ENCODE results near the gene GRM4.

DNA sequence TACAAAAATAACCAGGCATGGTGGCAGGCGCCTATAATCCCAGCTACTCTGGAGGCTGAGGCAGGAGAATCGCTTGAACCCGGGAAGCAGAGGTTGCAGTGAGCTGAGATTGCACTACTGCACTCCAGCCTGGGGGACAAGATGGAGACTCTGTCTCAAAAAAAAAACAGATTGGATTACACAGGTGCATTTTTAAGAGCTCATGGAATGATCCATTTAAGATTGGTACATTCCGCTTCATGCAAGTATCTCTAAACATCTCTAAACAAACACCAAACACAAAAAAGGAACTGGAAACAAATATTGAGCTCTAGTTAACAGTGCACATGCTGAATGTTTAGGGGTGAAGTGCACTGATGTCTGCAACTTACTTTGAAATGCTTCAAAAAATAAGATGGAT is 154.3 kb downstream of the GRM4 start:
- TF ChIP-seq CTCF (conservative IDR thresholded peaks at IDR 0.05) (no peak), EZH2 (IDR thresholded peaks at IDR 0.05; ENCODE audit: low read depth) (no peak)

Measured in PC-9 (cell line).